ENCODE results near the gene WDR1.
A peak's percentile ranks its signal among the peaks of the same experiment; 100 is the strongest.

Gene WDR1

GRCh38 chr4:10097906-10098779, 18.5 kb downstream of the WDR1 start:
- DNase-seq: no peak

GRCh38 chr4:10096978-10097335, 19.6 kb downstream of the WDR1 start:
- DNase-seq: no peak

GRCh38 chr4:10096201-10096977, 20.2 kb downstream of the WDR1 start:
- DNase-seq: peak; percentile 69

GRCh38 chr4:10095296-10095991, 21.2 kb downstream of the WDR1 start:
- DNase-seq: no peak

- DNase-seq: no peak
Observed at GRCh38 chr4:10094841-10095240, 21.8 kb downstream of the WDR1 start.

GRCh38 chr4:10093801-10094552, 22.6 kb downstream of the WDR1 start:
- DNase-seq: no peak

GRCh38 chr4:10093271-10093621, 23.4 kb downstream of the WDR1 start:
- no peak for DNase-seq

- DNase-seq: no peak
Observed at GRCh38 chr4:10092481-10093270, 23.9 kb downstream of the WDR1 start.

- DNase-seq: no peak
Observed at GRCh38 chr4:10091531-10092181, 24.9 kb downstream of the WDR1 start.

GRCh38 chr4:10090467-10091250, 25.9 kb downstream of the WDR1 start:
- no peak for DNase-seq

GRCh38 chr4:10089346-10089745, 27.3 kb downstream of the WDR1 start:
- no peak for DNase-seq

GRCh38 chr4:10088135-10089010, 28.2 kb downstream of the WDR1 start:
- no peak for DNase-seq

GRCh38 chr4:10087152-10087791, 29.3 kb downstream of the WDR1 start:
- DNase-seq: no peak

GRCh38 chr4:10086506-10087120, 30.0 kb downstream of the WDR1 start:
- no peak for DNase-seq

GRCh38 chr4:10085828-10086505, 30.6 kb downstream of the WDR1 start:
- DNase-seq: no peak

- no peak for DNase-seq
Observed at GRCh38 chr4:10085386-10085785, 31.2 kb downstream of the WDR1 start.

- DNase-seq: no peak
Observed at GRCh38 chr4:10084651-10085358, 31.8 kb downstream of the WDR1 start.

Data from activated CD4-positive, CD25-positive, alpha-beta regulatory T cell treated with anti-CD3 and anti-CD28 coated beads, Interleukin-2, amount 50 U/mL, for 72 hours (primary cell).